Measurements from ENCODE around the gene AIP. TPM values are rescaled to one million over a fixed set of nuclear protein-coding genes. Genes with fewer than 3 reads are reported as not detected.
A peak's percentile ranks its signal among the peaks of the same experiment; 100 is the strongest.

AIP gene
- total RNA-seq, 1 donor from 2014 or later: 58.8 TPM

DNA sequence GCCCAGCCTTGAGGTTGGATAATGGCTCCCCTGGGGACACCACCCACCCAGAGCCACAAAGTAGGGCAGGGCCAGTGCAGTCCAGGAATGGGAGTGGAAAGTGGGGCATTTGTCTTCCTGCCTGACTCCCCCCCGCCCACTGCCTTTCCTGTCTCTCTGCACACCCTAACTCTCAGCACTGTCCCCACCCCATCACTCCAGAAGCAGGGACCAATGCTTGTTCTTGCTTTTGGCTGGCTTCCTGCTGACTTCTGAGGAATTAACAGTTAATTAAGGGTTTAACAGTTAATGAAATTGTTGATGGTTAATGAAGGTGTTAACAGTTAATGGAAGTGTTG is 17.6 kb downstream of the AIP start:
- Mint-ChIP-seq H3K4me1 (ENCODE audit: low read depth) (peaks cover 15% of the 10 kb centered on the region), H3K4me3 (ENCODE audit: unreplicated experiment) (no peak overlapping the region), H3K27ac (ENCODE audit: unreplicated experiment) (no peak overlapping the region), H3K27me3 (ENCODE audit: low read depth) (no peaks in the 10 kb centered on the region), H3K36me3 (ENCODE audit: low read depth) (peaks cover 8% of the 10 kb centered on the region), H3K9me3 (ENCODE audit: low read depth) (no peaks in the 10 kb centered on the region)
- no peak for DNase-seq (ENCODE audit: low spot score)
- TF ChIP-seq, protein P1, sequence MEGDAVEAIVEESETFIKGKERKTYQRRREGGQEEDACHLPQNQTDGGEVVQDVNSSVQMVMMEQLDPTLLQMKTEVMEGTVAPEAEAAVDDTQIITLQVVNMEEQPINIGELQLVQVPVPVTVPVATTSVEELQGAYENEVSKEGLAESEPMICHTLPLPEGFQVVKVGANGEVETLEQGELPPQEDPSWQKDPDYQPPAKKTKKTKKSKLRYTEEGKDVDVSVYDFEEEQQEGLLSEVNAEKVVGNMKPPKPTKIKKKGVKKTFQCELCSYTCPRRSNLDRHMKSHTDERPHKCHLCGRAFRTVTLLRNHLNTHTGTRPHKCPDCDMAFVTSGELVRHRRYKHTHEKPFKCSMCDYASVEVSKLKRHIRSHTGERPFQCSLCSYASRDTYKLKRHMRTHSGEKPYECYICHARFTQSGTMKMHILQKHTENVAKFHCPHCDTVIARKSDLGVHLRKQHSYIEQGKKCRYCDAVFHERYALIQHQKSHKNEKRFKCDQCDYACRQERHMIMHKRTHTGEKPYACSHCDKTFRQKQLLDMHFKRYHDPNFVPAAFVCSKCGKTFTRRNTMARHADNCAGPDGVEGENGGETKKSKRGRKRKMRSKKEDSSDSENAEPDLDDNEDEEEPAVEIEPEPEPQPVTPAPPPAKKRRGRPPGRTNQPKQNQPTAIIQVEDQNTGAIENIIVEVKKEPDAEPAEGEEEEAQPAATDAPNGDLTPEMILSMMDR (IDR thresholded peaks at IDR 0.05): no peak

DNA sequence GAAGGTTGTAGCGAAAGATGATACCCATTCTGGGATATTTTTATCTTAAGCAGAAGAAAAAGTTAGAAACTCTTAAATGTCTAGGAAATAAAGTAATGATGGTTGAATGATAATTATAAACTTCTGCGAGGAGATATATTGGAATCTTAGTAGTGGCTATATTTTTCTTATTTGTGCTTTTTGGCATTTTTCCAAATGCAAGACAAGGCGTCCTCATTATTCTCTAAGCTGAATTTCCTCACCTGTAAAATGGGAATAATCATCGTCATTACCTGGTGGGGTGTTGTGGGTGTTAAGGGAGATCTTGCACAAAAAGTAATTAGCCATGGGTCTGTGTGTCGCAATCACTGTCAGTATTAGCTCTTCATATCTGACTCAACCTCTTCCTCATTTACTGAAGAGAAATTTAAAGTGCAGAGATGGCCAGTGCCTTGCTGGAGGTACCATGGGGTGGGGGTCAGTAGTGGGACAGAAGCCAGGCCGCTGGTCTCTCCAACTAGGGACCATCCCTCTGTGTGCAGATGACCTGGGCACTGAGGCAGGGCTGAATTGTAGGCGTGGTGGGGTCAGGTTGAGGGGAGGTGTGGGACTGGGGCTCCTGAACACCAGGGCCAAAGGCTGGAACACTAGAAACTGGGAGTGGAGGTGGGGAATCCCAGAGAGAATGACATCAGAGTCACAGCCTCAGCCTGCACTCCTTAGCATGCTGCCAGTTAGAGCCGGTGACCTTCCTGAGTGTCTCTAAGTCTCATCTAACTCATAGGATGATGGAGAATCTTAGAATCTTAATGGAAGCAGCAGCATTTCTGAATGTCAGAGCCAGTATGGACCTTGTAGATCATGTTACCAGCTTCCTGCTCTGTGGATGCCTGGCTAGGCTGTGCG is 18.2 kb downstream of the AIP start:
- no peak overlapping the region for H3K27ac Mint-ChIP-seq (ENCODE audit: unreplicated experiment)
- no peak for DNase-seq (ENCODE audit: low spot score)
- H3K4me1 Mint-ChIP-seq (ENCODE audit: low read depth): peaks cover 21% of the 10 kb centered on the region
- TF ChIP-seq, protein P1 (IDR thresholded peaks at IDR 0.05): no peak
- H3K36me3 Mint-ChIP-seq (ENCODE audit: low read depth): peaks cover 8% of the 10 kb centered on the region
- no peaks in the 10 kb centered on the region for H3K9me3 Mint-ChIP-seq (ENCODE audit: low read depth)
- H3K4me3 Mint-ChIP-seq (ENCODE audit: unreplicated experiment): no peak overlapping the region
- H3K27me3 Mint-ChIP-seq (ENCODE audit: low read depth): no peaks in the 10 kb centered on the region

DNA sequence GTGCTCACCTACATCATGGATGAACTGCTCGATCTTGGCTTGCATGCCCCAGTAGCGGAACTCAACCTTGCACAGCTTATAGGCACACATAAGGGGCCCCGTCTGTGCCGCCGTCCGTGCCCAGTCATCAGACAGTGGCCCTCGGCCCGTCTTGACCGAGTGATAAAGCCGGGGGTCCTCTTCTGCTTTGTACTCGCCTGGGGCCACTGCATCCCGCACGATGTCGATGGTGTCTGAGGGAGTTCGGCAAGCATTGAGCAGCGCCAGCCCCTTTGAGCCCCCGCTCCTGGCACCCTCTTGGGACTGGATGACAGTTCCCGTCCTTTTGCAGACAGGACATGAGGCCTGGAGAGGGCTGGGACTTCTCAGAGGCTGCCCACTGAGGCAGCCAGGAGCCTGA is 19.0 kb downstream of the AIP start:
- Mint-ChIP-seq H3K27me3 (ENCODE audit: low read depth) (no peaks in the 10 kb centered on the region), H3K9me3 (ENCODE audit: low read depth) (no peaks in the 10 kb centered on the region), H3K4me3 (ENCODE audit: unreplicated experiment) (no peak overlapping the region), H3K36me3 (ENCODE audit: low read depth) (peaks cover 8% of the 10 kb centered on the region), H3K27ac (ENCODE audit: unreplicated experiment) (no peak overlapping the region), H3K4me1 (ENCODE audit: low read depth) (peaks cover 29% of the 10 kb centered on the region)
- TF ChIP-seq, protein P1 (IDR thresholded peaks at IDR 0.05): no peak
- DNase-seq (ENCODE audit: low spot score): peak; percentile 79

DNA sequence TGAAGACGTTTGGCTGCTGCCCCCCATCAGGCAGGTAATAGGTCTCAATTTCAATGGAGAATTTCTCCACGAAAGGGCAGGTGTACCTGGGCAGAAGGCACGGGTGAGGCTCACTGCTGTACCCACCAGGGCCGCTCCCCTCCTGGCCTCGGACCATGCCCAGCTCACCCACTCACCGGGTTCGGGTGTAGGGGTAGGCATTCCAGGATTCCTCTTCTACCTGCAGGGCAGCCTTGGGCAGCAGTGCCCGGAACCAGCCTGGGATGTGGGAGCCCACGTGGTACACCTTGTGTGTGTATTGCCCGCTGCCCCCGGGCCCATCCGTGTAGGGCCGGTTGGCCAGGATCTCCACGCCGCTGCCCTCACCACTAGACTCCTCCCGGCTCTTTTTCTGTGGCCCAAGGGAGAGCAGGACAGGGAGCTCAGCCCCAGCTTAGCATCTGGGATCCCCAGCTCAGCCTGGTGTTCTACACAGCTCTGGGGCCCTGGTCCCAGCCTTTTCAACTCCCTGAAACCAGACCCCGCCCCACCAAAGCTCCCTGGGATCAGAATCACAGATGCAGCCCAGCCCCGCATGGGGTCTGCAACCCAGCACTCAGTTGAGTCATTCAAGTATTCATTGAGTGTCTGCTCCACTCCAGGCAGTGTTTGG is 19.6 kb downstream of the AIP start:
- H3K9me3 Mint-ChIP-seq (ENCODE audit: low read depth): no peaks in the 10 kb centered on the region
- H3K27ac Mint-ChIP-seq (ENCODE audit: unreplicated experiment): no peak overlapping the region
- peaks cover 8% of the 10 kb centered on the region for H3K36me3 Mint-ChIP-seq (ENCODE audit: low read depth)
- peak; percentile 92 for DNase-seq (ENCODE audit: low spot score)
- H3K4me1 Mint-ChIP-seq (ENCODE audit: low read depth): peaks cover 35% of the 10 kb centered on the region
- TF ChIP-seq, protein P1 (IDR thresholded peaks at IDR 0.05): no peak
- no peaks in the 10 kb centered on the region for H3K27me3 Mint-ChIP-seq (ENCODE audit: low read depth)
- H3K4me3 Mint-ChIP-seq (ENCODE audit: unreplicated experiment): peak overlapping the region; percentile 0

DNA sequence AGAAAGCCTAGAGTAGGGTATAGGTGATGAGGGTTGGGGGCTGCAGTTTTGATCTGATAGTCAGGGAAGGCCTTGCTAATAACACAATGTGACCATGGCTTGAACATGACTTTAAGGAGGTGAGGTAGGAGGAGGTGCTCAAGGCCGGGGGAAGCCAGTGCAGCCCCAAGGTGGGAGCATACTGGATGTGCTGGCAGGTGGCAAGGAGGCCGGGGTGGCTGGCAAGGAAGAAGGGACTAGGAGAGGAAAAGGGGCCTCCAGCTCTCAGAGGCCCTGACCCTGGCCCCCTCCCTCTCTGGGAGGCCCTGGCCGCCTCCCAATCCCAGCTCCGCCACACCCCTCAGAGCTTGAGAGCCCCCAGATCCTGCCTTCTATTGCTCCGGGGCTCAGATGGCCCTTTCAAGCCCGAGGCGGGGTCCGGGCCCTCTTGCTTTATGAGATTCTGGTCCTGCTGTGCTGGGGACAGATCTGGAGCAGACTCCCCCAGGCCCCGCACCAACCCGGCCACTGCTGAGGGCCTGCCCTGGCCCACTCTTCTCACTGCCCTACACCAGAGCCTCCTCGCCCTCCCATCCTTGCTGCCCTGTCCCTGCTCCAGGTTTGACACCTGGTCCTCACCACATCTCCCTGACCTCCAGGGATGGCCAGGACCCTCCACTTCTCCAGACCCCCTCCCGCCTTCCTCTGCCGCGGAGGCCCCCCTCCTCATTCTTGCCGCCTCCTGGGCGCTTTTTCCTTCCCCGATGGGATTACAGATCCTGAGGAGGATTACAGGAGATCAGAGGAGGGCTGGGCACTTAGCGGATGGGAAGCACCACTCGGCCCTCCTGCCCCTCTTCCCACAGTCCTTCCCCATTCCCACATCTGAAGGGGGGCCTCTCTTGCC is 20.5 kb downstream of the AIP start:
- TF ChIP-seq, protein P1 (IDR thresholded peaks at IDR 0.05): no peak
- DNase-seq (ENCODE audit: low spot score): peak; percentile 82
- Mint-ChIP-seq H3K9me3 (ENCODE audit: low read depth) (no peaks in the 10 kb centered on the region), H3K27me3 (ENCODE audit: low read depth) (no peaks in the 10 kb centered on the region), H3K4me3 (ENCODE audit: unreplicated experiment) (peak overlapping the region; percentile 49), H3K4me1 (ENCODE audit: low read depth) (peaks cover 38% of the 10 kb centered on the region), H3K27ac (ENCODE audit: unreplicated experiment) (no peak overlapping the region), H3K36me3 (ENCODE audit: low read depth) (peaks cover 8% of the 10 kb centered on the region)
